Measurements from ENCODE around the gene TTC7B.

TTC7B gene

GRCh38 chr14:90499121-90499520 lies 317.1 kb downstream of the TTC7B start:
- no peak for TF ChIP-seq CTCF (IDR thresholded peaks at IDR 0.05; ENCODE audit: low read depth, low read length, missing control alignments)
- H3K4me3 ChIP-seq (ENCODE audit: low read depth, low read length): no peak overlapping the region

GRCh38 chr14:90498198-90498597 lies 318.0 kb downstream of the TTC7B start:
- no peak overlapping the region for H3K4me3 ChIP-seq (ENCODE audit: low read depth, low read length)
- DNase-seq (ENCODE audit: low read depth): no peak
- no peak for TF ChIP-seq CTCF (IDR thresholded peaks at IDR 0.05; ENCODE audit: low read depth, low read length, missing control alignments)

More at GRCh38 chr14:90499121-90499520, 317.1 kb downstream of the TTC7B start:
- DNase-seq (ENCODE audit: low read depth): no peak

GRCh38 chr14:90496379-90496778 lies 319.9 kb downstream of the TTC7B start:
- H3K4me3 ChIP-seq (ENCODE audit: low read depth, low read length): no peak overlapping the region
- no peak for TF ChIP-seq CTCF (IDR thresholded peaks at IDR 0.05; ENCODE audit: low read depth, low read length, missing control alignments)
- DNase-seq (ENCODE audit: low read depth): no peak

- no peak for DNase-seq (ENCODE audit: low read depth)
Observed at GRCh38 chr14:90495357-90496276, 320.6 kb downstream of the TTC7B start.

GRCh38 chr14:90491911-90492531 lies 324.2 kb downstream of the TTC7B start:
- no peak for TF ChIP-seq CTCF (IDR thresholded peaks at IDR 0.05; ENCODE audit: low read depth, low read length, missing control alignments)
- DNase-seq (ENCODE audit: low read depth): no peak
- no peak overlapping the region for H3K4me3 ChIP-seq (ENCODE audit: low read depth, low read length)

More at GRCh38 chr14:90495357-90496276, 320.6 kb downstream of the TTC7B start:
- no peak for TF ChIP-seq CTCF (IDR thresholded peaks at IDR 0.05; ENCODE audit: low read depth, low read length, missing control alignments)
- H3K4me3 ChIP-seq (ENCODE audit: low read depth, low read length): no peak overlapping the region

- TF ChIP-seq CTCF (IDR thresholded peaks at IDR 0.05; ENCODE audit: low read depth, low read length, missing control alignments): no peak
- H3K4me3 ChIP-seq (ENCODE audit: low read depth, low read length): no peak overlapping the region
- DNase-seq (ENCODE audit: low read depth): no peak
Observed at GRCh38 chr14:90491221-90491885, 324.9 kb downstream of the TTC7B start.

Data from GM12864 (cell line).